Prostate gland (tissue), 2 donors: ENCODE results near the gene CACNA1I.

Source experiments
- CTCF ChIP-seq, 4 experiments: fragments of 200-600 bp in 2 of 4; fragments of 450-650 bp in 2 of 4; sonication (generic) in 2 of 4; IDR thresholded peaks; 1 replicate in 3 of 4; 2 replicates in 1 of 4; pipeline ENCODE4 v1.5.1; 2016 to 2019; ENCODE audit warnings: antibody characterized with exemption in 4 of 4, mild to moderate bottlenecking in 2 of 4, moderate library complexity in 2 of 4
- POLR2AphosphoS5 ChIP-seq: sonication (generic); formaldehyde crosslinking; IDR thresholded peaks from one replicate; pipeline ENCODE4 v1.6.1; 2017; ENCODE audit warnings: antibody characterized with exemption

- no peak for TF ChIP-seq POLR2AphosphoS5
- no peak for TF ChIP-seq CTCF (IDR thresholded peaks at IDR 0.05)
Measured at GRCh38 chr22:39536711-39537110, 33.8 kb upstream of the CACNA1I start.
